ENCODE data around the gene DHRS7C. TPM values are rescaled to one million over a fixed set of nuclear protein-coding genes. Genes with fewer than 3 reads are reported as not detected.

Gene DHRS7C
- total RNA-seq, 2 donors from 2014 or later, result not detected

- no peak for DNase-seq (ENCODE audit: low spot score)
- intact Hi-C loops (cut with DNase I), result no loop called here
Observed at GRCh38 chr17:9769036-9769695, 22.2 kb downstream of the DHRS7C start.

GRCh38 chr17:9768381-9768934, 22.9 kb downstream of the DHRS7C start:
- DNase-seq (ENCODE audit: low spot score), result no peak
- intact Hi-C loops (cut with DNase I), result no loop called here

- DNase-seq (ENCODE audit: low spot score), result no peak
- intact Hi-C loops (cut with DNase I), result no loop called here
Observed at GRCh38 chr17:9767432-9767991, 23.9 kb downstream of the DHRS7C start.

- no peak for DNase-seq (ENCODE audit: low spot score)
- intact Hi-C loops (cut with DNase I), result no loop called here
Observed at GRCh38 chr17:9766970-9767369, 24.4 kb downstream of the DHRS7C start.

- DNase-seq (ENCODE audit: low spot score), result no peak
- intact Hi-C loops (cut with DNase I), result no loop called here
Observed at GRCh38 chr17:9765322-9765721, 26.1 kb downstream of the DHRS7C start.

- intact Hi-C loops (cut with DNase I), result no loop called here
- no peak for DNase-seq (ENCODE audit: low spot score)
Observed at GRCh38 chr17:9763643-9764042, 27.7 kb downstream of the DHRS7C start.

- DNase-seq (ENCODE audit: low spot score), result no peak
- intact Hi-C loops (cut with DNase I), result no loop called here
Observed at GRCh38 chr17:9760266-9760665, 31.1 kb downstream of the DHRS7C start.

- no peak for DNase-seq (ENCODE audit: low spot score)
- intact Hi-C loops (cut with DNase I), result no loop called here
Observed at GRCh38 chr17:9755083-9755482, 36.3 kb downstream of the DHRS7C start.

- intact Hi-C loops (cut with DNase I), result no loop called here
- DNase-seq (ENCODE audit: low spot score), result peak; percentile 34
Observed at GRCh38 chr17:9750524-9750923, 40.9 kb downstream of the DHRS7C start.

GRCh38 chr17:9729735-9730420, 61.5 kb downstream of the DHRS7C start:
- intact Hi-C loops (cut with DNase I), result no loop called here
- DNase-seq (ENCODE audit: low spot score), result no peak

- intact Hi-C loops (cut with DNase I), result no loop called here
- DNase-seq (ENCODE audit: low spot score), result no peak
Observed at GRCh38 chr17:9729034-9729650, 62.2 kb downstream of the DHRS7C start.

GRCh38 chr17:9728564-9728963, 62.8 kb downstream of the DHRS7C start:
- intact Hi-C loops (cut with DNase I), result no loop called here
- DNase-seq (ENCODE audit: low spot score), result no peak

GRCh38 chr17:9728005-9728404, 63.4 kb downstream of the DHRS7C start:
- intact Hi-C loops (cut with DNase I), result no loop called here
- DNase-seq (ENCODE audit: low spot score), result peak; percentile 74

GRCh38 chr17:9726291-9726690, 65.1 kb downstream of the DHRS7C start:
- DNase-seq (ENCODE audit: low spot score), result no peak
- intact Hi-C loops (cut with DNase I), result loop anchor here in 1 of 2 donors (2.0 kb wide), 1 partner anchor 77 kb away; no protein-coding TSS in a partner anchor

- intact Hi-C loops (cut with DNase I), result no loop called here
- no peak for DNase-seq (ENCODE audit: low spot score)
Observed at GRCh38 chr17:9725575-9725974, 65.8 kb downstream of the DHRS7C start.

Other genes with a start within 250 kb of the DHRS7C start
- 10 to 100 TPM; 55.2 to 80.4 TPM for gene STX8, start 215.8 kb downstream of the DHRS7C start, total RNA-seq
- gene CFAP52, start 214.9 kb downstream of the DHRS7C start, total RNA-seq, result not detected
- under 1 TPM in 1 of 2 donors, not detected in 1; 0.10 TPM for gene USP43, start 146.1 kb downstream of the DHRS7C start, total RNA-seq
- not detected for gene GSG1L2, start 30.5 kb upstream of the DHRS7C start, total RNA-seq
- gene GLP2R, start 34.3 kb upstream of the DHRS7C start, total RNA-seq, result under 1 TPM in 1 of 2 donors, not detected in 1; 0.05 TPM
- under 1 TPM; 0.33 to 0.74 TPM for gene RCVRN, start 113.7 kb upstream of the DHRS7C start, total RNA-seq